SK-N-SH (cell line): Measurements from ENCODE around the gene CIAO2B.

Experiments used
- EZH2phosphoT487 ChIP-seq: fragments of 200-600 bp; sonication (generic); IDR thresholded peaks from 2 replicates; pipeline ENCODE4 v1.6.1; 2017; ENCODE audit warnings: low read depth, mixed run types, mild to moderate bottlenecking, antibody characterized with exemption, moderate library complexity, borderline replicate concordance
- TF ChIP-seq, protein P1 (sequence below): fragments of 200-600 bp; sonication (generic); IDR thresholded peaks from 2 replicates; pipeline ENCODE4 v1.6.1; 2017; ENCODE audit warnings: antibody characterized with exemption, mild to moderate bottlenecking, moderate library complexity
- TF ChIP-seq, protein P2 (sequence below): IDR thresholded peaks from 2 replicates; pipeline ENCODE4 v1.4.0; 2012; ENCODE audit warnings: low read depth

DNA sequence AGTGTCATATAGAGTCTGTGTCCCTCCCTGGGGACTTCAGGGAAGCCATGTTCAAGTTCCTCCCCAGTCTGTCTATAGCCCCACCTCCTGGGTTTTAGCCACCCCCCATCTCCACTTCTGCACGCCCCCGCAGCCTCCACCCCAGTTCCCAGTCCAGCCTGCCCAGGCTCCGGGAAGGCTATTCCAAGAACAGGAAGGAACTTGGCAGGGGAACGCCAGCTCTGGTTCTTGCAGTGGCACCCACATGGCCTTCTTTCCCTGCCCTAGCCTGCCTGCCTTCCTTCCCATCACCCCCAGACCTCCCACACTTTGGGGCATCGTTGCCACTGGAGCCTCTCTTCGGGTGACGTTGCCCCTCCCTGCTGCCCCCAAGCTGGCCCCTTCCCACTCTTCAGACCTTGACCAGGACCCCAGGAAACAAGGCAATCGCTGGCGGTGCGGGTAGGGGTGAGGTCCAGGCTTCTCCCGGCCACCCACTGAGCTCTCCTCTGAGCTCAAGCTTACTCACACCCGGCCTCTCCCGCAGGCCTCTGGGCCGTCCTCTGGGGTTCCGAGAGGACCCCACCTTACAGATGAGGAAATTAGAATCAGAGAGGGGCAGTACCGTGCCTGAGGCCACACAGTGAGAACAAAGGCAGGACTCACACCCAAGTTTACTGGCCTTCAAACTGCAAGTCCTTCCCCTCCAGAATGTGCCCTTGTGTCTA is 45.0 kb upstream of the CIAO2B start:
- TF ChIP-seq, protein P1, sequence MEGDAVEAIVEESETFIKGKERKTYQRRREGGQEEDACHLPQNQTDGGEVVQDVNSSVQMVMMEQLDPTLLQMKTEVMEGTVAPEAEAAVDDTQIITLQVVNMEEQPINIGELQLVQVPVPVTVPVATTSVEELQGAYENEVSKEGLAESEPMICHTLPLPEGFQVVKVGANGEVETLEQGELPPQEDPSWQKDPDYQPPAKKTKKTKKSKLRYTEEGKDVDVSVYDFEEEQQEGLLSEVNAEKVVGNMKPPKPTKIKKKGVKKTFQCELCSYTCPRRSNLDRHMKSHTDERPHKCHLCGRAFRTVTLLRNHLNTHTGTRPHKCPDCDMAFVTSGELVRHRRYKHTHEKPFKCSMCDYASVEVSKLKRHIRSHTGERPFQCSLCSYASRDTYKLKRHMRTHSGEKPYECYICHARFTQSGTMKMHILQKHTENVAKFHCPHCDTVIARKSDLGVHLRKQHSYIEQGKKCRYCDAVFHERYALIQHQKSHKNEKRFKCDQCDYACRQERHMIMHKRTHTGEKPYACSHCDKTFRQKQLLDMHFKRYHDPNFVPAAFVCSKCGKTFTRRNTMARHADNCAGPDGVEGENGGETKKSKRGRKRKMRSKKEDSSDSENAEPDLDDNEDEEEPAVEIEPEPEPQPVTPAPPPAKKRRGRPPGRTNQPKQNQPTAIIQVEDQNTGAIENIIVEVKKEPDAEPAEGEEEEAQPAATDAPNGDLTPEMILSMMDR, result no peak
- TF ChIP-seq EZH2phosphoT487, result no peak
- TF ChIP-seq, protein P2, sequence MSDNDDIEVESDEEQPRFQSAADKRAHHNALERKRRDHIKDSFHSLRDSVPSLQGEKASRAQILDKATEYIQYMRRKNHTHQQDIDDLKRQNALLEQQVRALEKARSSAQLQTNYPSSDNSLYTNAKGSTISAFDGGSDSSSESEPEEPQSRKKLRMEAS, result no peak
